CD4-positive, alpha-beta memory T cell (primary cell): ENCODE measurements around the gene GRID1. TPM values are rescaled to one million over a fixed set of nuclear protein-coding genes. Genes with fewer than 3 reads are reported as not detected.

Source experiments
- CTCF ChIA-PET: fragments of 350-600 bp; sonication (Branson Sonifier 250); formaldehyde crosslinking; loops from one replicate; lab custom pipeline; 2021; ENCODE audit warnings: inconsistent platforms; ENCODE audit not compliant: partially characterized antibody; lab: Charles Lee
- POLR2A ChIA-PET: fragments of 350-600 bp; sonication (Branson Sonifier 250); formaldehyde crosslinking; loops from one replicate; lab custom pipeline; 2021; ENCODE audit not compliant: partially characterized antibody; lab: Charles Lee
- DNase-seq, 5 donors: peaks; one replicate each; pipeline versions ENCODE4 v3.0.0 to v3.0.0-alpha.2; 2020 to 2022; ENCODE audit warnings: mixed read lengths in 1 of 5
- H3K27ac ChIP-seq: one replicate; pipeline ENCODE4 v1.7.0; 2013; ENCODE audit warnings: low read depth, low read length
- H3K27me3 ChIP-seq: 2 replicates; pipeline ENCODE4 v1.7.0; 2013; ENCODE audit warnings: mild to moderate bottlenecking, low read length, moderate library complexity; ENCODE audit not compliant: insufficient read depth
- H3K36me3 ChIP-seq: 2 replicates; pipeline ENCODE4 v1.7.0; 2013; ENCODE audit warnings: mild to moderate bottlenecking, low read length, moderate library complexity; ENCODE audit not compliant: insufficient read depth
- H3K4me1 ChIP-seq: 2 replicates; pipeline ENCODE4 v1.7.0; 2013; ENCODE audit warnings: mild to moderate bottlenecking, low read length, moderate library complexity; ENCODE audit not compliant: insufficient read depth
- H3K4me3 ChIP-seq, 2 donors: one replicate each; pipeline ENCODE4 v1.7.0; 2013; ENCODE audit warnings: low read length in 2 of 2, mild to moderate bottlenecking in 1 of 2
- H3K9me3 ChIP-seq, 2 donors: one replicate each; pipeline ENCODE4 v1.7.0; 2013; ENCODE audit warnings: low read length in 2 of 2, control low read depth in 1 of 2; ENCODE audit not compliant: control insufficient read depth in 1 of 2
- H3K27ac Mint-ChIP-seq, 7 donors: one replicate each; pipeline ENCODE4 v1.8.0; 2020 to 2021; ENCODE audit warnings: mixed read lengths in 7 of 7, mild to moderate bottlenecking in 6 of 7, inconsistent platforms in 3 of 7, moderate library complexity in 3 of 7
- H3K27me3 Mint-ChIP-seq, 2 donors: one replicate each; pipeline ENCODE4 v1.8.0; 2020 to 2021; ENCODE audit warnings: mixed read lengths in 2 of 2
- H3K36me3 Mint-ChIP-seq, 2 donors: one replicate each; pipeline ENCODE4 v1.8.0; 2020 to 2021; ENCODE audit warnings: mixed read lengths in 2 of 2, inconsistent platforms in 1 of 2, mild to moderate bottlenecking in 1 of 2
- H3K4me1 Mint-ChIP-seq, 4 donors: one replicate each; pipeline ENCODE4 v1.8.0; 2020 to 2021; ENCODE audit warnings: mixed read lengths in 4 of 4, mild to moderate bottlenecking in 1 of 4
- H3K4me3 Mint-ChIP-seq, 8 donors: one replicate each; pipeline ENCODE4 v1.8.0; 2020 to 2021; ENCODE audit warnings: mixed read lengths in 8 of 8, mild to moderate bottlenecking in 7 of 8, moderate library complexity in 6 of 8, inconsistent platforms in 3 of 8
- H3K9me3 Mint-ChIP-seq, 8 donors: one replicate each; pipeline ENCODE4 v1.8.0; 2020 to 2021; ENCODE audit warnings: mixed read lengths in 8 of 8, mild to moderate bottlenecking in 5 of 8, inconsistent platforms in 3 of 8, moderate library complexity in 1 of 8
- intact Hi-C: fragments of 100-400 bp; cut with micrococcal nuclease; formaldehyde crosslinking; loops from one replicate; pipeline ENCODE4 v1.15.1; 2023
- polyA plus RNA-seq, 2 donors: library from polyadenylated mRNA; unstranded; fragments of 300-500 nt; fragmentation: Illumina TruSeq; gene quantifications; one replicate each; pipeline ENCODE4 v1.2.3, GENCODE V29; 2021
- total RNA-seq, 2 experiments: library from RNA; stranded (reverse); gene quantifications; one replicate each; pipeline ENCODE4 v1.2.3, GENCODE V29; 2021

Gene GRID1
- total and polyA plus RNA-seq, 4 experiments from 2014 or later: not detected

GRCh38 chr10:85642421-85643170 is 724.0 kb downstream of the GRID1 start:
- POLR2A ChIA-PET: no interaction called here
- Mint-ChIP-seq H3K27ac (no peak overlapping the region), H3K4me1 (peaks cover 0 to 1% (median 0%) of the 10 kb centered on the region in 4 donors), H3K9me3 (peaks cover 0 to 2% (median 0%) of the 10 kb centered on the region in 8 donors), H3K4me3 (no peak overlapping the region), H3K27me3 (no peaks in the 10 kb centered on the region), H3K36me3 (no peaks in the 10 kb centered on the region)
- Histone ChIP-seq H3K4me3 (no peak overlapping the region), H3K27ac (no peak overlapping the region), H3K4me1 (no peaks in the 10 kb centered on the region), H3K9me3 (no peaks in the 10 kb centered on the region), H3K36me3 (no peaks in the 10 kb centered on the region), H3K27me3 (no peaks in the 10 kb centered on the region)
- intact Hi-C loops: no loop called here
- CTCF ChIA-PET: no interaction called here
- no peak for DNase-seq

- no peaks in the 10 kb centered on the region for H3K36me3 ChIP-seq
- no peaks in the 10 kb centered on the region for H3K4me1 ChIP-seq
- H3K27me3 Mint-ChIP-seq: no peaks in the 10 kb centered on the region
- peaks cover 0 to 2% (median 0%) of the 10 kb centered on the region in 8 donors for H3K9me3 Mint-ChIP-seq
- H3K4me1 Mint-ChIP-seq: peaks cover 0 to 1% (median 0%) of the 10 kb centered on the region in 4 donors
- H3K4me3 Mint-ChIP-seq: no peak overlapping the region
- H3K9me3 ChIP-seq: no peaks in the 10 kb centered on the region
- DNase-seq: no peak
- no peak overlapping the region for H3K4me3 ChIP-seq
- no peak overlapping the region for H3K27ac Mint-ChIP-seq
- ChIA-PET CTCF (no interaction called here), POLR2A (no interaction called here)
- no peak overlapping the region for H3K27ac ChIP-seq
- H3K27me3 ChIP-seq: no peaks in the 10 kb centered on the region
- H3K36me3 Mint-ChIP-seq: no peaks in the 10 kb centered on the region
- intact Hi-C loops: no loop called here
Measured at GRCh38 chr10:85642082-85642420, 724.5 kb downstream of the GRID1 start.

- no peaks in the 10 kb centered on the region for H3K36me3 Mint-ChIP-seq
- ChIA-PET CTCF (no interaction called here), POLR2A (no interaction called here)
- DNase-seq: no peak
- H3K9me3 ChIP-seq: no peaks in the 10 kb centered on the region
- no peak overlapping the region for H3K27ac ChIP-seq
- H3K9me3 Mint-ChIP-seq: peaks cover 0 to 2% (median 0%) of the 10 kb centered on the region in 8 donors
- H3K27me3 ChIP-seq: no peaks in the 10 kb centered on the region
- no peaks in the 10 kb centered on the region for H3K27me3 Mint-ChIP-seq
- intact Hi-C loops: no loop called here
- H3K4me3 Mint-ChIP-seq: no peak overlapping the region
- no peaks in the 10 kb centered on the region for H3K4me1 ChIP-seq
- H3K27ac Mint-ChIP-seq: peak overlapping the region in 1 of 7 donors; percentile 6
- no peak overlapping the region for H3K4me3 ChIP-seq
- peaks cover 0 to 1% (median 0%) of the 10 kb centered on the region in 4 donors for H3K4me1 Mint-ChIP-seq
- H3K36me3 ChIP-seq: no peaks in the 10 kb centered on the region
Measured at GRCh38 chr10:85641479-85642009, 725.1 kb downstream of the GRID1 start.

DNA sequence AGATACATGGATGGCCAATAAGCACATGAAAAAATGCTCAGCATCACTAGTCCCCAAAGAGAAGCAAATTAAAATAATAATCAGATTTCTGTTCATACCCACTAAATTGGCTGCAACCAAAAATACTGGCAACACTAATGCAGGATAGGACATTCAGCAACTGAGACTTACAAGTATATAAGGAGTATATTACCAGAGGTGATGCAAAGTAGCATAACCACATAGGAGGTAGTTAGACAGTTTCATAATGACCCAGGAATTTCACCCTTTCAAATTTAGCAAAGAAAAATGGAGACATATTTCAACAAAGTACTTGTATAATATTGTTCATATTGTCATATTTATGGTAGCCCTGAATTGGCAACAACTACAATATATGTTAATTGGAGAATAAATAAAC is 727.8 kb downstream of the GRID1 start:
- ChIA-PET CTCF (no interaction called here), POLR2A (no interaction called here)
- Mint-ChIP-seq H3K9me3 (peaks cover 0 to 2% (median 0%) of the 10 kb centered on the region in 8 donors), H3K27me3 (no peaks in the 10 kb centered on the region), H3K27ac (no peak overlapping the region), H3K4me1 (peaks cover 8 to 10% (median 8%) of the 10 kb centered on the region in 4 donors), H3K4me3 (no peak overlapping the region), H3K36me3 (no peaks in the 10 kb centered on the region)
- H3K36me3 ChIP-seq: no peaks in the 10 kb centered on the region
- no peaks in the 10 kb centered on the region for H3K9me3 ChIP-seq
- no peak overlapping the region for H3K27ac ChIP-seq
- intact Hi-C loops: no loop called here
- no peaks in the 10 kb centered on the region for H3K27me3 ChIP-seq
- H3K4me1 ChIP-seq: no peaks in the 10 kb centered on the region
- DNase-seq: no peak
- no peak overlapping the region for H3K4me3 ChIP-seq

GRCh38 chr10:85635650-85636049 is 730.9 kb downstream of the GRID1 start:
- no peaks in the 10 kb centered on the region for H3K36me3 ChIP-seq
- Mint-ChIP-seq H3K9me3 (peaks cover 0 to 3% (median 0%) of the 10 kb centered on the region in 8 donors), H3K27me3 (no peaks in the 10 kb centered on the region), H3K27ac (no peak overlapping the region), H3K4me3 (no peak overlapping the region), H3K4me1 (peaks cover 7 to 10% (median 8%) of the 10 kb centered on the region in 4 donors), H3K36me3 (no peaks in the 10 kb centered on the region)
- H3K27ac ChIP-seq: no peak overlapping the region
- no peaks in the 10 kb centered on the region for H3K27me3 ChIP-seq
- H3K4me3 ChIP-seq: no peak overlapping the region
- DNase-seq: no peak
- ChIA-PET POLR2A (no interaction called here), CTCF (no interaction called here)
- intact Hi-C loops: no loop called here
- H3K9me3 ChIP-seq: no peaks in the 10 kb centered on the region
- H3K4me1 ChIP-seq: no peaks in the 10 kb centered on the region

DNA sequence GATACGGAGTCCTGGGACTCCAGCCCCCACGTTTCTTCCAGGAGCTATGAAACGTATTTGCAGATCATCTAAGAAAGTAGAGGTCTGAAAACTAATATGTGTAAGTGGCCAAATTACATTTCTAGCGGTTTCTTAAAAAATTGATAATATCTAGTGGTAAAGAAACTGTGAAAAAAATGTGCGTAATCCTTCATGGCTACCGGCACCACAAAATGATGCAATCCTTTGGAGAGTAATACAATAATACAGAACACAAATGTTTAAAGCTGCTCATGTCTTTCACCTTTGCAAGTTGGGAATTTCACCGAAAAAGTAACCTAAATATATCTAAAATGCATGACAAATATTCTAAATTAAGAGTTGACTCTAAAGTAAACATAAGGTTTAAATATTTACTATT is 742.1 kb downstream of the GRID1 start:
- H3K4me1 Mint-ChIP-seq: peaks cover 0 to 4% (median under 1%) of the 10 kb centered on the region in 4 donors
- intact Hi-C loops: no loop called here
- ChIA-PET POLR2A (no interaction called here), CTCF (no interaction called here)
- no peaks in the 10 kb centered on the region for H3K9me3 Mint-ChIP-seq
- Histone ChIP-seq H3K36me3 (no peaks in the 10 kb centered on the region), H3K4me3 (no peak overlapping the region), H3K4me1 (no peaks in the 10 kb centered on the region), H3K9me3 (no peaks in the 10 kb centered on the region), H3K27ac (no peak overlapping the region), H3K27me3 (no peaks in the 10 kb centered on the region)
- DNase-seq: no peak
- peaks cover 1 to 2% of the 10 kb centered on the region in 2 donors for H3K27me3 Mint-ChIP-seq
- no peaks in the 10 kb centered on the region for H3K36me3 Mint-ChIP-seq
- H3K27ac Mint-ChIP-seq: no peak overlapping the region
- H3K4me3 Mint-ChIP-seq: no peak overlapping the region

GRCh38 chr10:85623758-85624157 is 742.8 kb downstream of the GRID1 start:
- Mint-ChIP-seq H3K9me3 (no peaks in the 10 kb centered on the region), H3K27ac (no peak overlapping the region), H3K4me3 (no peak overlapping the region), H3K36me3 (no peaks in the 10 kb centered on the region), H3K27me3 (peaks cover 1 to 2% of the 10 kb centered on the region in 2 donors), H3K4me1 (peaks cover 0 to 4% (median under 1%) of the 10 kb centered on the region in 4 donors)
- H3K36me3 ChIP-seq: no peaks in the 10 kb centered on the region
- DNase-seq: no peak
- no peaks in the 10 kb centered on the region for H3K27me3 ChIP-seq
- ChIA-PET POLR2A (interaction anchor here (1.0 kb wide), 1 partner anchor 10 kb away, joined by 3 read pairs; no protein-coding TSS in a partner anchor), CTCF (interaction anchor here (1.4 to 1.9 kb wide), 2 partner anchors 10 to 11 kb away, joined by 3 to 5 read pairs; no protein-coding TSS in a partner anchor)
- no peaks in the 10 kb centered on the region for H3K9me3 ChIP-seq
- no peak overlapping the region for H3K27ac ChIP-seq
- intact Hi-C loops: no loop called here
- no peak overlapping the region for H3K4me3 ChIP-seq
- H3K4me1 ChIP-seq: no peaks in the 10 kb centered on the region
